Measurements from ENCODE around the gene LRRC10.

The LRRC10 gene

GRCh38 chr12:69639400-69640016 is 28.8 kb upstream of the LRRC10 start:
- no peak for TF ChIP-seq SIN3A (IDR thresholded peaks at IDR 0.05; ENCODE audit: borderline replicate concordance, insufficient read depth, low read length)
- TF ChIP-seq, protein P1, sequence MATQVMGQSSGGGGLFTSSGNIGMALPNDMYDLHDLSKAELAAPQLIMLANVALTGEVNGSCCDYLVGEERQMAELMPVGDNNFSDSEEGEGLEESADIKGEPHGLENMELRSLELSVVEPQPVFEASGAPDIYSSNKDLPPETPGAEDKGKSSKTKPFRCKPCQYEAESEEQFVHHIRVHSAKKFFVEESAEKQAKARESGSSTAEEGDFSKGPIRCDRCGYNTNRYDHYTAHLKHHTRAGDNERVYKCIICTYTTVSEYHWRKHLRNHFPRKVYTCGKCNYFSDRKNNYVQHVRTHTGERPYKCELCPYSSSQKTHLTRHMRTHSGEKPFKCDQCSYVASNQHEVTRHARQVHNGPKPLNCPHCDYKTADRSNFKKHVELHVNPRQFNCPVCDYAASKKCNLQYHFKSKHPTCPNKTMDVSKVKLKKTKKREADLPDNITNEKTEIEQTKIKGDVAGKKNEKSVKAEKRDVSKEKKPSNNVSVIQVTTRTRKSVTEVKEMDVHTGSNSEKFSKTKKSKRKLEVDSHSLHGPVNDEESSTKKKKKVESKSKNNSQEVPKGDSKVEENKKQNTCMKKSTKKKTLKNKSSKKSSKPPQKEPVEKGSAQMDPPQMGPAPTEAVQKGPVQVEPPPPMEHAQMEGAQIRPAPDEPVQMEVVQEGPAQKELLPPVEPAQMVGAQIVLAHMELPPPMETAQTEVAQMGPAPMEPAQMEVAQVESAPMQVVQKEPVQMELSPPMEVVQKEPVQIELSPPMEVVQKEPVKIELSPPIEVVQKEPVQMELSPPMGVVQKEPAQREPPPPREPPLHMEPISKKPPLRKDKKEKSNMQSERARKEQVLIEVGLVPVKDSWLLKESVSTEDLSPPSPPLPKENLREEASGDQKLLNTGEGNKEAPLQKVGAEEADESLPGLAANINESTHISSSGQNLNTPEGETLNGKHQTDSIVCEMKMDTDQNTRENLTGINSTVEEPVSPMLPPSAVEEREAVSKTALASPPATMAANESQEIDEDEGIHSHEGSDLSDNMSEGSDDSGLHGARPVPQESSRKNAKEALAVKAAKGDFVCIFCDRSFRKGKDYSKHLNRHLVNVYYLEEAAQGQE (IDR thresholded peaks at IDR 0.05; ENCODE audit: insufficient read depth in 1 of 2, low read depth in 2 of 2, low read length in 2 of 2): no peak

- TF ChIP-seq, protein P1 (IDR thresholded peaks at IDR 0.05; ENCODE audit: insufficient read depth in 1 of 2, low read depth in 2 of 2, low read length in 2 of 2): no peak
- TF ChIP-seq TAF1 (IDR thresholded peaks at IDR 0.05; ENCODE audit: borderline replicate concordance, insufficient read depth, low read length): no peak
- no peak for TF ChIP-seq FOXP2 (optimal IDR thresholded peaks at IDR 0.05; ENCODE audit: borderline replicate concordance, extremely low read depth, extremely low read length, insufficient read depth)
- TF ChIP-seq SIN3A (IDR thresholded peaks at IDR 0.05; ENCODE audit: borderline replicate concordance, insufficient read depth, low read length): no peak
- no peak for TF ChIP-seq POLR2AphosphoS5 (IDR thresholded peaks at IDR 0.05; ENCODE audit: low read depth, low read length)
Observed at GRCh38 chr12:69633061-69633460, 22.4 kb upstream of the LRRC10 start.

DNA sequence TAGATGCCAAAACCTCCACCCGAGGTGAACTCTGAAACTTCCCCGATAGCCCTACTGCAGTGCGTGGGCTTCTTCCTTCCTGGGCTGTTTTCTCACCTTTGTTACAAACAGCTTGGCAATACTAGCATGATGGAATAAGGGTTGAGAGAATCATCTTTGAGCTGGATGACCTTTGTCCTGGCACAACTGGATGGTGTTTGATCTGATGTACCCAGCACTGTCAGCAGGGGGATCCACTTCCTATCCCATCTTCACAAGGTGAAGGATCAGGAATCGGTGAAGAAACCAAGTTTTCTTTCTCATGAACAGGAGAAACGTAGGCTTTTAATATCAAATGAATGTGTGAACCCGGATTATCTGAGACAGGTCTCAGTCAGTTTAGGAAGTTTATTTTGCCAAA is 19.5 kb upstream of the LRRC10 start:
- TF ChIP-seq FOXP2 (optimal IDR thresholded peaks at IDR 0.05; ENCODE audit: borderline replicate concordance, extremely low read depth, extremely low read length, insufficient read depth): no peak
- no peak for TF ChIP-seq TAF1 (IDR thresholded peaks at IDR 0.05; ENCODE audit: borderline replicate concordance, insufficient read depth, low read length)
- TF ChIP-seq, protein P1 (IDR thresholded peaks at IDR 0.05; ENCODE audit: insufficient read depth in 1 of 2, low read depth in 2 of 2, low read length in 2 of 2): no peak
- no peak for TF ChIP-seq SIN3A (IDR thresholded peaks at IDR 0.05; ENCODE audit: borderline replicate concordance, insufficient read depth, low read length)

DNA sequence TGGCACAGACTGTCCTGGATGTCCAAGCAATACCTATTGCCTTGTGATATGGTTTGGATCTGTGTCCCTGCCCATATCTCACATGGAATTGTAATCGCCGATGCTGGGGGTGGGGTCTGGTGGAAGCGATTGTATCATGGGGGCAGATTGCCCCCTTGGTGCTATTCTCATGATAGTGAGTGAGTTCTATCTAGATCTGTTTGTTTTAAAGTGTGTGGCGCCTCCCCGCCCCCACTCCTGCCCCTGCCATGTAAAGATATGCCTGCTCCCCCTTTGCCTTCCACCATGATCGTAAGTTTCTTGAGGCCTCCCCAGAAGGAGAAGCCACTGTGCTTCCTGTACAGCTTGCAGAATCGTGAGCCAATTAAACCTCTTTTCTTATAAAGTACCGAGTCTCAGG is 16.8 kb upstream of the LRRC10 start:
- TF ChIP-seq POLR2AphosphoS5 (IDR thresholded peaks at IDR 0.05; ENCODE audit: low read depth, low read length): no peak
- no peak for TF ChIP-seq TAF1 (IDR thresholded peaks at IDR 0.05; ENCODE audit: borderline replicate concordance, insufficient read depth, low read length)
- TF ChIP-seq SIN3A (IDR thresholded peaks at IDR 0.05; ENCODE audit: borderline replicate concordance, insufficient read depth, low read length): no peak
- no peak for TF ChIP-seq FOXP2 (optimal IDR thresholded peaks at IDR 0.05; ENCODE audit: borderline replicate concordance, extremely low read depth, extremely low read length, insufficient read depth)
- TF ChIP-seq, protein P1 (IDR thresholded peaks at IDR 0.05; ENCODE audit: insufficient read depth in 1 of 2, low read depth in 2 of 2, low read length in 2 of 2): no peak

- no peak for TF ChIP-seq SIN3A (IDR thresholded peaks at IDR 0.05; ENCODE audit: borderline replicate concordance, insufficient read depth, low read length)
- no peak for TF ChIP-seq FOXP2 (optimal IDR thresholded peaks at IDR 0.05; ENCODE audit: borderline replicate concordance, extremely low read depth, extremely low read length, insufficient read depth)
- TF ChIP-seq, protein P1 (IDR thresholded peaks at IDR 0.05; ENCODE audit: insufficient read depth in 1 of 2, low read depth in 2 of 2, low read length in 2 of 2): no peak
- no peak for TF ChIP-seq TAF1 (IDR thresholded peaks at IDR 0.05; ENCODE audit: borderline replicate concordance, insufficient read depth, low read length)
- TF ChIP-seq POLR2AphosphoS5 (IDR thresholded peaks at IDR 0.05; ENCODE audit: low read depth, low read length): no peak
Observed at GRCh38 chr12:69623970-69624369, 13.3 kb upstream of the LRRC10 start.
